Forelimb muscle (tissue), 1 donor: ENCODE measurements around the gene ZBTB7B. TPM values are rescaled to one million over a fixed set of nuclear protein-coding genes. Genes with fewer than 3 reads are reported as not detected.

ENCODE experiments used
- DNase-seq: peaks from one replicate; pipeline ENCODE4 v3.0.0-alpha.2; 2013; ENCODE audit warnings: low read depth
- polyA plus RNA-seq: library from polyadenylated mRNA; unstranded; fragments of 120-200 nt; gene quantifications from one replicate; pipeline ENCODE4 v1.2.1, GENCODE V29; 2013; ENCODE audit not compliant: insufficient read length

The ZBTB7B gene
- polyA plus RNA-seq, 1 donor = 11.4 TPM

GRCh38 chr1:155003766-155004351, 1.3 kb downstream of the ZBTB7B start:
- DNase-seq = no peak

- DNase-seq = no peak
Observed at GRCh38 chr1:155004352-155005075, 1.9 kb downstream of the ZBTB7B start.

GRCh38 chr1:155005076-155006011, 2.7 kb downstream of the ZBTB7B start:
- DNase-seq = no peak

- DNase-seq = no peak
Observed at GRCh38 chr1:155006601-155007101, 4.0 kb downstream of the ZBTB7B start.

GRCh38 chr1:155007251-155007828, 4.7 kb downstream of the ZBTB7B start:
- no peak for DNase-seq

GRCh38 chr1:155008015-155008941, 5.7 kb downstream of the ZBTB7B start:
- DNase-seq = no peak

- no peak for DNase-seq
Observed at GRCh38 chr1:155009221-155009711, 6.7 kb downstream of the ZBTB7B start.

GRCh38 chr1:155009742-155010141, 7.1 kb downstream of the ZBTB7B start:
- DNase-seq = no peak

- no peak for DNase-seq
Observed at GRCh38 chr1:155010211-155010918, 7.8 kb downstream of the ZBTB7B start.

GRCh38 chr1:155011004-155011416, 8.4 kb downstream of the ZBTB7B start:
- DNase-seq = no peak

- no peak for DNase-seq
Observed at GRCh38 chr1:155011437-155012025, 8.9 kb downstream of the ZBTB7B start.

GRCh38 chr1:155012026-155012546, 9.5 kb downstream of the ZBTB7B start:
- no peak for DNase-seq

- DNase-seq = no peak
Observed at GRCh38 chr1:155012776-155013602, 10.4 kb downstream of the ZBTB7B start.

GRCh38 chr1:155013632-155014031, 11.0 kb downstream of the ZBTB7B start:
- no peak for DNase-seq

GRCh38 chr1:155014709-155015508, 12.3 kb downstream of the ZBTB7B start:
- no peak for DNase-seq

- DNase-seq = no peak
Observed at GRCh38 chr1:155015527-155016230, 13.1 kb downstream of the ZBTB7B start.
